ENCODE measurements around the gene SLFN5. TPM values are rescaled to one million over a fixed set of nuclear protein-coding genes. Genes with fewer than 3 reads are reported as not detected.

Gene SLFN5
- polyA plus RNA-seq, 1 donor from 2014 or later, result 2.5 TPM

- H3K27ac ChIP-seq (ENCODE audit: low read length), result no peak overlapping the region
- no peaks in the 10 kb centered on the region for H3F3A ChIP-seq (ENCODE audit: insufficient read depth, low read length, poor library complexity, severe bottlenecking)
- no peaks in the 10 kb centered on the region for H3K79me2 ChIP-seq (replicated peaks; ENCODE audit: insufficient read depth, low read length)
- H2AFZ ChIP-seq (ENCODE audit: low read depth, low read length), result no peak overlapping the region
- H4K20me1 ChIP-seq (ENCODE audit: insufficient read depth), result no peaks in the 10 kb centered on the region
- H3K36me3 ChIP-seq (ENCODE audit: insufficient read depth, low read length), result no peaks in the 10 kb centered on the region
- H3K4me2 ChIP-seq (ENCODE audit: low read length), result no peak overlapping the region
- peaks cover 13% of the 10 kb centered on the region for H3K27me3 ChIP-seq (ENCODE audit: insufficient read depth, low read depth, low read length)
- no peaks in the 10 kb centered on the region for H3K9me2 ChIP-seq (ENCODE audit: insufficient read depth, low read length)
- TF ChIP-seq, protein P1, sequence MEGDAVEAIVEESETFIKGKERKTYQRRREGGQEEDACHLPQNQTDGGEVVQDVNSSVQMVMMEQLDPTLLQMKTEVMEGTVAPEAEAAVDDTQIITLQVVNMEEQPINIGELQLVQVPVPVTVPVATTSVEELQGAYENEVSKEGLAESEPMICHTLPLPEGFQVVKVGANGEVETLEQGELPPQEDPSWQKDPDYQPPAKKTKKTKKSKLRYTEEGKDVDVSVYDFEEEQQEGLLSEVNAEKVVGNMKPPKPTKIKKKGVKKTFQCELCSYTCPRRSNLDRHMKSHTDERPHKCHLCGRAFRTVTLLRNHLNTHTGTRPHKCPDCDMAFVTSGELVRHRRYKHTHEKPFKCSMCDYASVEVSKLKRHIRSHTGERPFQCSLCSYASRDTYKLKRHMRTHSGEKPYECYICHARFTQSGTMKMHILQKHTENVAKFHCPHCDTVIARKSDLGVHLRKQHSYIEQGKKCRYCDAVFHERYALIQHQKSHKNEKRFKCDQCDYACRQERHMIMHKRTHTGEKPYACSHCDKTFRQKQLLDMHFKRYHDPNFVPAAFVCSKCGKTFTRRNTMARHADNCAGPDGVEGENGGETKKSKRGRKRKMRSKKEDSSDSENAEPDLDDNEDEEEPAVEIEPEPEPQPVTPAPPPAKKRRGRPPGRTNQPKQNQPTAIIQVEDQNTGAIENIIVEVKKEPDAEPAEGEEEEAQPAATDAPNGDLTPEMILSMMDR (IDR thresholded peaks at IDR 0.05; ENCODE audit: poor library complexity, severe bottlenecking), result no peak
- no peak for TF ChIP-seq MXI1 (conservative IDR thresholded peaks at IDR 0.05; ENCODE audit: poor library complexity, severe bottlenecking)
- TF ChIP-seq POLR2AphosphoS5 (IDR thresholded peaks at IDR 0.05), result no peak
- TF ChIP-seq EP300 (conservative IDR thresholded peaks at IDR 0.05; ENCODE audit: poor library complexity, severe bottlenecking), result no peak
- no peak for TF ChIP-seq RAD21 (conservative IDR thresholded peaks at IDR 0.05)
- TF ChIP-seq REST (IDR thresholded peaks at IDR 0.05; ENCODE audit: borderline replicate concordance), result no peak
- no peak for TF ChIP-seq TAF1 (IDR thresholded peaks at IDR 0.05; ENCODE audit: low read depth)
- no peak for TF ChIP-seq EZH2 (IDR thresholded peaks at IDR 0.05; ENCODE audit: borderline replicate concordance, insufficient read depth, low read length, poor library complexity, severe bottlenecking)
- no peak for TF ChIP-seq SMC3 (conservative IDR thresholded peaks at IDR 0.05; ENCODE audit: poor library complexity)
- no peaks in the 10 kb centered on the region for H3K9me3 ChIP-seq (ENCODE audit: low read length)
- no peak overlapping the region for H3K4me3 ChIP-seq (ENCODE audit: low read length)
- H3K9ac ChIP-seq (ENCODE audit: low read length), result no peak overlapping the region
Measured at GRCh38 chr17:35313875-35314409, 71.1 kb downstream of the SLFN5 start.

- H2AFZ ChIP-seq (ENCODE audit: low read depth, low read length), result no peak overlapping the region
Measured at GRCh38 chr17:35314415-35315216, 71.7 kb downstream of the SLFN5 start.

More at GRCh38 chr17:35314415-35315216, 71.7 kb downstream of the SLFN5 start:
- Histone ChIP-seq H3K9ac (ENCODE audit: low read length) (no peak overlapping the region), H3K9me2 (ENCODE audit: insufficient read depth, low read length) (no peaks in the 10 kb centered on the region), H3K27ac (ENCODE audit: low read length) (no peak overlapping the region), H3K4me3 (ENCODE audit: low read length) (no peak overlapping the region), H3K79me2 (replicated peaks; ENCODE audit: insufficient read depth, low read length) (no peaks in the 10 kb centered on the region), H3F3A (ENCODE audit: insufficient read depth, low read length, poor library complexity, severe bottlenecking) (no peaks in the 10 kb centered on the region), H4K20me1 (ENCODE audit: insufficient read depth) (no peaks in the 10 kb centered on the region), H3K4me2 (ENCODE audit: low read length) (no peak overlapping the region), H3K36me3 (ENCODE audit: insufficient read depth, low read length) (no peaks in the 10 kb centered on the region), H3K9me3 (ENCODE audit: low read length) (no peaks in the 10 kb centered on the region), H3K27me3 (ENCODE audit: insufficient read depth, low read depth, low read length) (peaks cover 13% of the 10 kb centered on the region)
- no peak for TF ChIP-seq EP300 (conservative IDR thresholded peaks at IDR 0.05; ENCODE audit: poor library complexity, severe bottlenecking)

Data from neural cell (in vitro differentiated cells).